T1000 (cell line): ENCODE measurements around the gene HSPA12B.
"Not testable (repeated sequence)": the region's sequence is repeated elsewhere in the genome, so short reads cannot be mapped to it uniquely, and the experiment has no call there.

Experiments used
- DNase-seq: peaks from one replicate; lab custom pipeline; 2025; ENCODE audit warnings: mixed read lengths; lab: John Stamatoyannopoulos, UW

The HSPA12B gene

GRCh38 chr20:3787324-3788014 is 55.0 kb downstream of the HSPA12B start:
- no peak for DNase-seq

- DNase-seq = peak; percentile 2
Measured at GRCh38 chr20:3788685-3789155, 56.2 kb downstream of the HSPA12B start.

- not testable (repeated sequence) for DNase-seq
Measured at GRCh38 chr20:3789201-3789600, 56.7 kb downstream of the HSPA12B start.

GRCh38 chr20:3794168-3794567 is 61.7 kb downstream of the HSPA12B start:
- DNase-seq = not testable (repeated sequence)

GRCh38 chr20:3794701-3795420 is 62.4 kb downstream of the HSPA12B start:
- DNase-seq = no peak

GRCh38 chr20:3795511-3796468 is 63.3 kb downstream of the HSPA12B start, which contains the start of gene CDC25B:
TSS of gene CDC25B (plus strand) at chr20:3796310. CDS start at chr20:3796532, 222 bp downstream.
- DNase-seq = peak; percentile 87

GRCh38 chr20:3796477-3797225 is 64.2 kb downstream of the HSPA12B start:
- DNase-seq = no peak

- no peak for DNase-seq
Measured at GRCh38 chr20:3797226-3797545, 64.7 kb downstream of the HSPA12B start.

GRCh38 chr20:3797592-3798372 is 65.3 kb downstream of the HSPA12B start:
- no peak for DNase-seq

- no peak for DNase-seq
Measured at GRCh38 chr20:3798373-3798768, 65.9 kb downstream of the HSPA12B start.

- no peak for DNase-seq
Measured at GRCh38 chr20:3798908-3799248, 66.4 kb downstream of the HSPA12B start.

GRCh38 chr20:3800256-3800877 is 67.9 kb downstream of the HSPA12B start:
- no peak for DNase-seq

- no peak for DNase-seq
Measured at GRCh38 chr20:3800878-3801260, 68.4 kb downstream of the HSPA12B start.

GRCh38 chr20:3801299-3801698 is 68.8 kb downstream of the HSPA12B start:
- DNase-seq = no peak

GRCh38 chr20:3801846-3802245 is 69.4 kb downstream of the HSPA12B start:
- no peak for DNase-seq
